ENCODE results near the gene N4BP2L1. TPM values are rescaled to one million over a fixed set of nuclear protein-coding genes. Genes with fewer than 3 reads are reported as not detected.

N4BP2L1 gene
- total RNA-seq: 15.0 TPM

DNA sequence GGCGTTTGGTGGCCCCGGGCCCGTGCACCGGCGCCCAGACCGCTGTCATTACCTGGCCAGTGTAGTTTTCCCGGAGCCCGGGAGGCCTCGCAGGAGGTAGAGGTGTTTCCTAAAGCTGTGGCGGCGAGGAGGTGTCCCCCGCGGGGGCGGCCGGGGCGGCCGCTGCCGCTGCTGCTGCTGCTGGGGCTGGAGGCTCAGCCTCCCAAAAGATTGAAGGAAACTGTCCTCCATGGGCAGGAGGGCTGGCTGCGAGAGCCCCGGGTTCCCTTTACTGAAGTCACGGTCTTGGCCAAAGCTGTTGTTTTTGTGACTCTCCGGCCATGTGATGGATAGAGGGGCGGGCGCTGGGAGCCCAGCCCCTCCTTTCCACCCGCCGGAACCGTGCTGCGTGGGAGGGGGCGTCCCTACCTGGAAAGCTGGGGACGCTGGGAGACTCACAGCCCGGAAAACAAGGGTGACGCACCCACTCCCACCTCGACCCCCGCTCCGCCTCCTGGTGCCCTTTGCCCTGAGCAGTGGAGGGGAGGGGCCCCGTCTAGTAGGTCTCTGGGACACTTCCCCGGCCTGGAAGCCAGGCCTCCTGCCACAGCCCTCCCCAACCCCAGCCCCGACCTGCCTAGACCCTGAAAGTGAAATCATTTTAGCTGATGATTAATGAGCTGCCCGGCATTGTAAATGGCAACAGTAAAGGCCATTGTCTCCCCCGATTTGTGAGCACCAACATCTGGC is at the start of gene N4BP2L1:
N4BP2L1 (minus strand) TSS at position 279 of the 729 bp plus-strand sequence; CDS start at position 231, 48 bp downstream.
- peak; percentile 79 for DNase-seq (ENCODE audit: low spot score)

DNA sequence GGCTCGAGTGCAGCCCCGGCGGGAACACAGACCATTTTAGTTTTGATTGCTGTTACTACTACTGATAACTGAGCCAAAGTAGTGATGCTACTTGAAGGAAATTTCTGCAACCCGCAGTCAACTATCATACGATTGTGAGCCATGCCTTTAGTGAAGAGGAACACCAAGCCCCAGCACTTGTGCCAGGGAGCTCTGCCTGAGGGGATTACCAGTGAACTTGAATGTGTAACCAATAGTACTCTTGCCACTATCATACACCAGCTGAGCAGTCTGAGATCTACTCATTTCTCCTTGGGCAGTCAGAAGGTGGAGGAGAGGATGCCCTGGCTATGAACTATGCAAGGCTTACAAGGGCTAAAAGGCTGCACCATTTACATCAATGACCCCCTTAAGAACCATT is 49.0 kb upstream of the N4BP2L1 start:
- DNase-seq (ENCODE audit: low spot score): no peak

DNA sequence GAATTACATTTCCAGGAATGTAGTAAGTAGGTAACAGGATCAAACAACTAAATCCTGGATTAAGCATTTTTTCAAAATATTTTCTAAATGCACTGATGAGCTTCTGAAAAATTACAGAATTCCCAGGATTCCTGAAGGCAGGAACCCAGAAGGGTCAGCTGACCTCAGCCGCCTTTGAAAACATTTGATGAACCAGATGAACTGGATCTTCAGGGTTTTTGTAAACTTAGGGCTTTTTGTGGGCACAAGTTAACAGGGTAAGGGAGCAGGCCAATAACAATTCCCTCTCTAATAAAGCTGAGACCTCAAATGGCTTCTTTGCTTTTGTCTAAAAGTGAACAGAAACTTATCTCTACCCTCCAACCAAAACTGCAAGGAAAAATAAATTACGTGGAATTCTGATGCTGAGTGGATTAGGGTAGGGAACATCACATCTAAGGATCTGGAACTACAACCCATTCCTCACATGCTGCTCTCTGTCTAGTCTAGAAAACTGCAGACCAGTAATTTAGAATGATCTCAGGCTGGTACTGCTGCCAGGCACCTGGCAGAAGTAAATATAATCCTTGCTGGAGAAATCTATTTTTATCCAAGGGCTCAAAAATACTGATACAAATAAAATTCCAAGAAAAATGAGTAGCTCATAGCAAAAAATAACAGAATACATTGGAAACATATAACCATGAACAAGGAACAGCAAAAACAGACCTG is 48.2 kb upstream of the N4BP2L1 start:
- DNase-seq (ENCODE audit: low spot score): no peak

DNA sequence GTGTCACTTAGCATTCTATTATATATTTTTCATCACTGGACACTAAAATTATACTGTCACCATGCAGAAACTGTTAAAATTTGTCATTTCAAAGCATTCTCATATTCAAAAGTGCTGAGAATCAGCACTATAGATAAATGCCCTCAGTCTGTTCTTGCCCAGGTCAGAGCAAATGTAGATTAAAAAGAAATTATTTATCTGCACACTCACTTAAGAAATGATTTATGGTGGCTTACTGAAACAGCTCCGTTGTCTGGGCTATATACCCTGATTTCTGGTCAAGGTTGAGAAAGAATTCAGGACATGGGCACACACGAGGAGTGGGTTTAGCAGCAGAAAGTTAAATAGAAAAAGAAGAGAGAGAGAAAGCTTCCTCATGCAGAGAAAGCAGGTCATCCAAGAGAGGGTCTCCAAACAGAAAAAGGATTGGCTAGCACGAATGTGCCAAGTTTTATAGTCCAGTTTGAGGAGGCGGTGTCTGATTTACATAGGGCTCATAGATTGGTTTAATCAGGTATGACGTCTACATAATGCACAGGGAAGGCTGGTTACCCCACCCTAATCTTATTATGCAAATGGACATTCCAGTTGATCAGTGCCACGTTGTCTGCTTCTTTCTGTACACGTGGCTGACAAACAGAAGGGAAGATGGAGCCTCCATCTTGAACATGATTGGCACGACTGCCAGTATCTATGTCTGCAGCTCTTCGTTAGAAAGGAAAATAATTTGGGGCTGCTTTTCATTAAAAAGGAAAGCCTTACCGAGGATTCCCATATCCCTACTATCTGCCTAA is 47.3 kb upstream of the N4BP2L1 start:
- DNase-seq (ENCODE audit: low spot score): no peak

DNA sequence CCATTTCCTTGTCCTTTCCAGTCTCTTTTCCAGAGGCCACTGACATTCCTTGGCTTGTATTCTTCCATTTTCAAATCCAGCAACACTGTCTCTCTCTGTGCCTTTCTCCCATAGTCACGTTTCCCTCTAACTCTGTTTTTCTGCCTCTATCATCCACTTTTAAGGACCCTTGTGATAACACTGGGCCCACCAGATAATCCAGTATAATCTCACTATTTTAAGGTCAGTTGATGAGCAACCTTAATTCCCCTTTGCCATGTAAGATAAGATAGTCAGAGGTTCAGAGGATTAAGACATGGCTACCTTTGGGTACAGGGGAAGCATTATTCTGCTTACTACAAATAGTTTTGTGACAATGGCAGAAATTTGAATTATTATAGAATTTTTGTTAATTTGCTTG is 45.7 kb upstream of the N4BP2L1 start:
- DNase-seq (ENCODE audit: low spot score): no peak

DNA sequence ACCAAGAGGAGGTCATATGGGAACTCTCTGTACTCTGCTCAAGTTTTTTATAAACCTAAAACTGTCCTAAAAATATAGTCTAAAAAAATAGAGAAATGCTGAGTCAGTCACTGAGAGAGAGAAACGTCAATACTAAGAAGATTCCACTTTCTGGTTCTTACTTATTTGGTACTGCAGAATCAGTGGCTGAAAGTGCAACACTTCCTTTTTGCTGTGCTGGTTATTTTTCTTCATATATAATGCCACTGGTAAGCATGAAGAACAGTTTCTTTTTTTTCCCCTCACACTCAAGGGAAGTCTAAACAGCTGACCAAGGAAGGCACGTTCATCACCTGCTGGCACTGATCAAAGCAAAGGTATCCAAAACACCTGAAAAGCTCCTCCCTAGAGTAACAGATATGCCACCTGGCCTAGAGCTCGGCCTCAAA is 44.3 kb upstream of the N4BP2L1 start:
- no peak for DNase-seq (ENCODE audit: low spot score)

DNA sequence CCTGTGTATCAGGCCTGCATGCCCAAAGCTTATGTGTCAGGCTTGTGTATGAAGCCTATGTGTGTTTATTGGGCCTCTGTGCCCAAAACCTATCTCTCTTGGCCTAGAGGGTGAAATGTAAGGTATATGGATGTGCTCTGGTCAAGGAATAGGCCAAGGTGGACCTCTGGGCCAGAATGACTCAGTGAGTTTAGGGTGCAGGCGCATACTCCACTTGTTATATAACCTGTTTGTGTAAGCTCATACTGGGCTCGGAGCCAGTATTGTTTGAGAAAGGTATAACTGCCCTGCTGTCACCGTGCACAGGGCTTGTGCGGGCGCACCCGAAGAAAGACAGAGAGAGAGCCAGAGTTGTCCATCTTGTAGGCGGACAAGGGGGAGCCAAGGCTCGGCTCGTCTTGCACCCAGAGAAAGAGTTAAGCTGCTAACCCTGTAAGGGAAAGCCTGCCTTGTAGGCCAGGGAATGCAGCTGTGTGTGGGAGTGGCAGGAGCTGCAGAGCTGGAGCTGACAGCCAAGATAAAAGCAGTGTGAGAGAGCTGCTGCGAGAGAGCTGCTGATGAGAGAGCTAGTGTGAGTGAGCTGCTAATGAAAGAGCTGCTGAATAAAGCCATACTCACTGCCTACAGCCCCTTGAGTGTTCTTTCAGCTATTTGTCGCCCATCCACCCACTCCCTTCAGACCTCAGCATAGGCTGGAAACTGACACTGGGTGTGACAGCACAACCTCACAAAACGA is 43.4 kb upstream of the N4BP2L1 start:
- no peak for DNase-seq (ENCODE audit: low spot score)

DNA sequence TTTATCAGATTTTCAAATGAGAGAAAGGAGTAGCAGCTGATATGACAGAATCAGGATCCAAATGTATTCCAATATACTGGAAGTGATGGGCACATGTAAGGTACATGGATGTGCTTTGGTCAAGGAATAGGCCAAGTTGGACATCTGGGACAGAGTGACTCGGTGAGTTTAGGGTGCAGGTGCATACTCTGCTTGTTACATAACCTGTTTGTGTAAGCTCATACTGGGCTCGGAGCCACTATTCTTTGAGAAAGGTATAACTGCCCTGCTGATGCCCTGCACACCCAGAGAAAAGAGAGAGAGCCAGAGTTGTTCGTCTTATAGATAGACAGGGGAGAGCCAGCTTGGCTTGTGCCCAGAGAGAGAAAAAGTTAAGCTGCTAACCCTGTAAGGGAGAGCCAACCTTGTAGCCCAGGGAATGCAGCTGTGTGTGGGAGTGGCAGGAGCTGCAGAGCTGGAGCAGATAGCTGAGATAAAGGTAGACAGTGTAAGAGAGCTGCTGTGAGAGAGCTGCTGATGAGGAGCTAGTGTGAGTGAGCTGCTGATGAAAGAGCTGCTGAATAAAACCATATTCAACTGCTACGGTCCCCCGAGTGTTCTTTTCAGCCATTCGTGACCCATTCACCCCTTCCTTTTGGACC is 40.7 kb upstream of the N4BP2L1 start:
- no peak for DNase-seq (ENCODE audit: low spot score)

DNA sequence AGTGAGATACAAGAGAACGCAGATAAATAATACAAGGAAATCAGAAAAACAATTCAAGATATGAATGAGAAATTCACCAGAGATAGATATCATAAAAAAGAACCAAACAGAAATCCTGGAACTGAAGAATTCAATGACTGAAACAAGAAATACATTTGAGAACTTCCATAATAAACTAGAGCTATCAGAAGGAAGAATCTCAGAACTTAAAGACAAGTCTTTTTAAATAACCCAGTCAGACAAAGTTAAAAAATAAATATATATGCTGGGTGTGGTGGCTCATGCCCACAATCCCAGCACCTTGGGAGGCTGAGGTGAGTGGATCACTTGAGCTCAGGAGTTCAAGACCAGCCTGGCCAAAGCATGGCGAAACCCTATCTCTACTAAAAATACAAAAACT is 28.7 kb upstream of the N4BP2L1 start:
- no peak for DNase-seq (ENCODE audit: low spot score)

DNA sequence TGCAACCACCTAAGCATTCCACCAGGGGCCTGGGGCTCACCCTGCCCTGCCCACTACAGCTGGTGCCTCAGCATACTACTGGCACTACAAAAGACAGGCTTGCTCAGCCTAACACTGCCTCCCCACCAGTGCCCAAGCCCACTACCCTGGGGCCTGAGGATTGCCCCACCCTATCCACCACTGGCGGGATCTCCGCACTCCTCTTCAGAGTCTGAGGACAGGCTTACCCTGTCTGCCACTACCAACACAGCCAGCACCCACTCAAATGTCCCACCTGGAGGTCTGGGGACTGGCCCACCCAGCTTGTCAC is 27.6 kb upstream of the N4BP2L1 start:
- no peak for DNase-seq (ENCODE audit: low spot score)

DNA sequence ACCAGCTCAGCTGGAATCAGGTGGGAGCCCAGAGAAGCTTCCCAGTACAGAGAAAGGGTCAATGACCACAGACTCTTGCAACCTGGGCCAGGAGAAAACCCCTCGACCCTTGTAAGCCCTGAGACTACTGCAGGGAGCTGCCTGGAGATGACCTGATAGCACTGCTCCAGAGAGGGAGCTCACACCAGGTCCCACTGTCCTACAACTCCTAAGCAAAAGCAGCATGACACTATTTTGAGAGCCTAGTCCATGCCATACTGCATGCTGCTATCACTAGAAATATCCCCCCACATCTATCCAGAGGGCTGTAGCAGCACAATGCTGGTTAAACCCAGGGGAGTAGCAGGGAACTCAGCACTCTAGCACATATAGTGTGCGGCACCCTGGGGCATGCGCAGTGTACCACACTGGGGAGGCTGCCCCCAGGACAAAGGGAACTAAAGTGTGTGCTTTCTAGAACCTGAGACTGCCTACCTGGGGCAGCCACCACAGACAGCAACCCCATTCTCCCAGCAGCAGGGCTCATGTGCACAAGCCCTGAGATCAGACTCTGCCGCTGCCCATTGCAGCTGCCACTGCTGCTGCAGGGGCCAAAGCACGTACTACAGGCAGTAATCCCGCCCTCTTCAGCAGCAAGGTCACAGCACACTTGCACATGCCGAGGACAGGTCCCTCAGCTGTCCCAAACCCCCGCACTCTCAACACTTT is 27.1 kb upstream of the N4BP2L1 start:
- DNase-seq (ENCODE audit: low spot score): no peak

DNA sequence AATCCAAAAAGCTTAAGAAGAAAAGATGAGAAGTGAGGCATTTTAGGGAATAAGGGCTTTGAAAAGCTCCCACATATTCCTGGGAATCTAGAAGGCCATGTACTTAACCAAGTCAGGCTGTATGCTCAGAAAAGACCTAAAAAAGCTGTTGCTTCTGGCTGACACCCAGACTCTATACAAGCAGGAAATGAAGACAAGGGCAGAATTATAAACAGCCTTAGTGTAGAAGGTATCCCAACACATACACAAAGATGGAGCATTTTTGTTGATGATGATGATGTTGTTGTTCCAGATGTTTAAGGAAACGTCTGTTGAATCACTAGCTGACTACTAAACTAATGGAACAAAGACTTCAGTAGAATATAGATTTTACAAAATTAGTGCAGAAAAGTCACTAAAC is 26.1 kb upstream of the N4BP2L1 start:
- DNase-seq (ENCODE audit: low spot score): no peak

DNA sequence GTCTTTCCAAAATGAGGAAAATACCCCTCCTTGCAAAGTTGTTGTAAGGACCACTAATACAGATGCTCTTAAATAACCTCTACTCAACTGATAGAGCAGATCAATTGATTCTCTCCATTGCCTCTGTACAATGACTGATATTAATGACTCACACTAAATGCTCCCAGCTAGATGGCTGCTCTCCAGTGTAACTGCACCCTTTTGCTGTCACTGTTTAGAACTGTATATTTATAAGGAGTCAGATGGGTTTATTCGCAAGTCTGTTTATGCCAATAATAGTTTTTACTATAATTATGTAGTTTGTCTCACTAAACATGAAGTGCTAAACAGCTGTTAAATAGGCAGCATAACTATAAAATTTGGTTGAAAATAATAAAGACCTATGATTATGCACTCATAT is 21.0 kb upstream of the N4BP2L1 start:
- DNase-seq (ENCODE audit: low spot score): no peak

DNA sequence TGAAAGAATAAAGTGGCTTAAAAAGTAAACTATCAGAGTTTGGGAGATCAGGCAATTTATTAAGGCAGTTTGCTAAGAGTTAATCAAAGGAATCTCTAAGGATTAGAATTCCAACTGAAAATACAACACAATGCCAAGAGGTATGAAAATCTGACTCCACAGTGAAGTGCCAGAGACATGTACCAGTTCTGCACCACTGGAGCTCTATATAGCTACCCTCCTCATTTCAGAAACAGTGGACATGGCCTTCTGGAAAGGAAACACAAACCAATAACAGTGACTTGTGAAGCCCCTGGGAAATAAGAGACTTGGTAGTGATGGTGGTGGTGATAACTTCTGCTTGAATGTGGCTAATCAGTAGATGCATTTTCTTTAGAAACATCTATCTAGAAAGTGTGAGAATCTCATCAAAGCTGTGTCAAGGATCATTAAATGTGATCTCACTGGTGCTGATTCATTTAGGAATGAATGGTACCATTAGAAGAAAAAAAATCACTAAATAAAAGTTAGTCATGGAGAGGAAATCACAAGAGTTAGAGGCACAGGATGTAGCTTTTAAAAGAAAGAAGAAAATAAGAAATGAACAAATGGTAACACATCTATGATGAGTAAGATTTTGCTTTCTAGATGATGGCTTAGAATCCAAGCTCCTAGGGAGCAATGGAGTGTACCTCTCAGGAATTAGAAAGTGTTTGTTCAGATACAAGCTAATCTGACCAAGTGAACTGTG is 20.1 kb upstream of the N4BP2L1 start:
- no peak for DNase-seq (ENCODE audit: low spot score)

DNA sequence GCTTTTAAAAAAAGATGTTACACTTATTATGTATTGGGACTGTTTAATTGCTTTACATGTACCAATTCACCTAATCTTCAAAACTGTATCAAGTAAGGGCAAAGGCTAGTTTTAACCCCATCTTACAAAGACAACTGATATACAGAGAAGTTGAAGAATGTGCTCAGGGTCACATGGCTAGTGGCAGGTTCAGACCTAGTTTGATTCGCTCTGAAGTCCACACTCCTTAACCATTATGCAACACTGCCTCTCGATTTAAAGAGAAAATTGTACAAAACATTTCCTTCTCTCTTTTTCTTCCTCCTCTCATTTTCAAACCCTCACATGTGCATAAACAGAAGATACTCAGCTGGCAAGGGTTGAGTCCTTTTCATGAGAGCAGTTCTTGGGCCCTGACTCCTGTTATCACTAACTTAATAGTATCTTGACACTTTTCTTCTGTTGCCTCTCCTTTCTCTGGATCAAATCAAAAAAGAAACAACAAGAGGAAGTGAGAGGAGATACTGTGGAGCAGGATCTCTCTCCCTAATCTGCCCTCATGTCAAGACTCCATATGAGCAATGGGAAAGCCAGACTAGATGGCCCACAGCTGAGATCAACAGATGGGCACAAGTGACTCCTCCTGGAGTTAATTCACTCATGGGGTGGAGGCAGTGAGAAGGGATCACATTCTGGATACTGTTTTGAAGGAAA is 19.0 kb upstream of the N4BP2L1 start:
- no peak for DNase-seq (ENCODE audit: low spot score)

DNA sequence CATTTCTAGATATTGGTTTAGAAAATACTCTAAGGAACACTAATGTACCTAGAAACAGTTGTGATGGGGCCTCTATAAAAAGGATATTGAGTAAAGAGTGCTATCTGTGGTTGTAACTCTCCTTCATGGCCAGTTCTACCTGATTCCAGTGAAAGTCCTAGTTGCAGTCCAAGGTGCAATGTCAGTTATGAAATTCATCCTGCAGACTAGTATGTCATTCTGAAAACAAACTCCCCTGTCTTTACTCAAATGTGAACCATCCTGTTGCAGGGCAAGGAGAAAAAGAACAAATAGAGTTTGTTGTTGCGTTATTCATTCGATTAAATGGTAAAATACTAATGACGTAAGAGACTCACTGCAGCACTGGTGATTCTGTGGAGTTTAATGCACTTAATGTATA is 18.3 kb upstream of the N4BP2L1 start:
- no peak for DNase-seq (ENCODE audit: low spot score)

DNA sequence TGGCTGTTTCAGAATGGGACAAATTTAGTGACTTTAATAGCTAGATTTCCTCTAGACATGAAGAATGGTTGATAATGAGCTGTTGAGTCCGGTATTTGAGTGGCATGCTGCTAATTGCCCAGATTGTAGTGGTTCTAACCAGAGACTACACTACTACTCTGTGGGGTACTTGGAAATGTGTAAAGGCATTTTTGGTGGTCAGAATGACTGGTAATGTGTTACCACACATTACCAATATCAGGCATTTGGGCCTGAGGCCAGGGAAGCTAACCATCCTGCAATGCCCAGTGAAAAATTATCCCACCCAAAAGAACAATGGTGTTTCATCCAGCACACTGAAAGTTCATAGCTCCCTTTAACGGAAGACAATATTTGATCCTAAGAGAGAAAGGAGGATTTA is 17.5 kb upstream of the N4BP2L1 start:
- no peak for DNase-seq (ENCODE audit: low spot score)

DNA sequence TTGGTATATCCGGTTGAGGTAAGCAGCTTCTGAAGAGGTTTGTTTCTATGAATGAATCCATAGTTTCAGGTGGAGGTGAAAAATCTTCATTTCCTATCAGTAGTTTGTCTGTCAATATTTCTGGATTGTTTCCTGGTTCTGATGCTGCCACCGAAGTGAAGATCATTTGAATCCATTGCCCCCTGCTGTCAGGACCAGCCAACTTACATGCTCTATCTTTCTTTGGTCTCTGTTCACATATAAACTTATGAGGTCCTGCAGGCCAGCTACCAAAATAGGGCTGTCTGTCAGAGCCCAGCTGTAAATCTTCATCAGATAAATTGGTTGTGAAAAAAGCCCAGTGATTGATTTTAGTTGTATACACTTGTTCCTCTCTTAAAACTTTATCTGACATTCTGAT is 15.2 kb upstream of the N4BP2L1 start:
- no peak for DNase-seq (ENCODE audit: low spot score)

DNA sequence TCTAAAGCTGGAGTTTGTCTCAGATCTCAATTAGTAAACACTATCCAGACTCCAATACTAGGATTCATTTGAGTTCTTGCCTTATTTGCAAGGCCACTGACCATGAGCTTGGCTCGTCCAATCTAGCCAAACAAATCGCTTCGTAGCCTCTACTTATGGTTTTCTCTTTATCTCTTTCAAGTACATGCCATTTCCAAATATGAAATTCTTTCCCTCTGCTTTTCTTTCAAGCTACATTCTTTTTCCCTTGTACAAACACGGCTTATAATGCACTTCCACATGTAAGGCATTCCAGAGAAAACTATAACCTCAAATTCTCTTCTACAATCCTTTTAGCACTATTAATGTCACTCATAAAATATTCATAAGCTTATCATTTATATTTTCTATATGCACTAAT is 10.9 kb upstream of the N4BP2L1 start:
- DNase-seq (ENCODE audit: low spot score): no peak

DNA sequence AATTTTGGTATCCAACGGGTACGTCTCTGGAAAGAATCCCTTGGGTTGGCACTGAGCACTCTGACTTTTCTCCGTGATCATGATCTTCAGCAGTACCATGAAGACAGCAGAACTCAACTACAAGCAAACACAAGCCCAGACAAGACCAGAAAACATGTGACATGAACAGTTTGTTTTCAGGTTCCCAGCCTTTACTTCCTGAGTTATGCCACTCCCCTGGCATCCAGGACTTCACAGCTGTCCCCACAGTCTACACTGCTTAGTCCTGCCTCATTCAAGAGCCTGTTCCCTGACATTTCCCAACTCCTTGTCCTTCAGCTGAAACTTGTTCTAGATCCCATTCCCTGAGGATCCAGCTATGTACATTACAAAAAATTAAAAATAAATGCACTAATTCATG is 4.9 kb upstream of the N4BP2L1 start:
- DNase-seq (ENCODE audit: low spot score): no peak

Data from ureter (tissue), 1 donor.